H1 (cell line): ENCODE measurements around the gene RNF149. TPM values are rescaled to one million over a fixed set of nuclear protein-coding genes. Genes with fewer than 3 reads are reported as not detected.
A peak's percentile ranks its signal among the peaks of the same experiment; 100 is the strongest.

Source experiments
- CTCF ChIA-PET: fragments of 300-600 bp; sonication (Branson Sonifier 250); formaldehyde crosslinking; loops from one replicate; lab custom pipeline; 2021; ENCODE audit not compliant: partially characterized antibody; lab: Charles Lee
- POLR2A ChIA-PET: fragments of 300-600 bp; sonication (Branson Sonifier 250); formaldehyde crosslinking; loops from one replicate; lab custom pipeline; 2021; ENCODE audit warnings: inconsistent platforms; ENCODE audit not compliant: partially characterized antibody; lab: Charles Lee
- DNase-seq, 2 experiments: peaks; one replicate each; pipeline versions ENCODE4 v3.0.0 to v3.0.0-alpha.2; 2010 to 2022; ENCODE audit warnings: low spot score in 2 of 2, low read depth in 1 of 2, mixed read lengths in 1 of 2
- FAIRE-seq: peaks from 2 replicates; lab custom pipeline; 2011; peaks lifted over from hg19 to GRCh38; lab: Jason Lieb, UNC
- H2AFZ ChIP-seq: 2 replicates; pipeline ENCODE4 v1.8.1; 2012; ENCODE audit warnings: low read length, inconsistent platforms
- H2AK5ac ChIP-seq: 2 replicates; pipeline ENCODE4 v1.6.1; 2013; ENCODE audit warnings: low read depth, low read length
- H2BK120ac ChIP-seq: replicated peaks from 2 replicates; pipeline ENCODE3; 2013; ENCODE audit warnings: low read depth, low read length, inconsistent platforms
- H2BK12ac ChIP-seq: 2 replicates; pipeline ENCODE4 v1.6.1; 2013; ENCODE audit warnings: low read depth, low read length
- H2BK15ac ChIP-seq: 2 replicates; pipeline ENCODE4 v1.6.1; 2013; ENCODE audit warnings: low read length
- H2BK20ac ChIP-seq: 2 replicates; pipeline ENCODE4 v1.6.1; 2013; ENCODE audit warnings: low read length
- H2BK5ac ChIP-seq: 2 replicates; pipeline ENCODE4 v1.6.1; 2013; ENCODE audit warnings: low read depth, low read length
- H3K14ac ChIP-seq: 2 replicates; pipeline ENCODE4 v1.6.1; 2013; ENCODE audit warnings: inconsistent platforms; ENCODE audit not compliant: insufficient read length
- H3K18ac ChIP-seq: 2 replicates; pipeline ENCODE4 v1.6.1; 2013; ENCODE audit warnings: low read length; ENCODE audit errors: extremely low read depth
- H3K23ac ChIP-seq: 2 replicates; pipeline ENCODE4 v1.6.1; 2013; ENCODE audit warnings: inconsistent platforms; ENCODE audit not compliant: insufficient read length
- H3K23me2 ChIP-seq: 2 replicates; pipeline ENCODE4 v1.6.1; 2013; ENCODE audit warnings: low read depth, low read length
- H3K27ac ChIP-seq: 2 replicates; pipeline ENCODE4 v1.6.1; 2011; ENCODE audit warnings: low read depth, low read length, inconsistent platforms
- H3K27me3 ChIP-seq, 4 experiments: replicated peaks in 1 of 4; 1 replicate in 1 of 4; 2 replicates in 3 of 4; pipeline versions ENCODE4 v1.6.1 to v1.8.1; 2011 to 2013; ENCODE audit warnings: low read length in 3 of 4, mild to moderate bottlenecking in 3 of 4, inconsistent platforms in 2 of 4, mixed read lengths in 2 of 4, moderate library complexity in 1 of 4; ENCODE audit not compliant: control insufficient read depth in 3 of 4, insufficient read depth in 3 of 4; ENCODE audit errors: extremely low read depth in 1 of 4
- H3K36me3 ChIP-seq, 4 experiments: 2 replicates each; pipeline versions ENCODE4 v1.6.1 to v1.8.1; 2011 to 2013; ENCODE audit warnings: mild to moderate bottlenecking in 4 of 4, low read length in 3 of 4, moderate library complexity in 2 of 4, control low read depth in 1 of 4, inconsistent platforms in 1 of 4; ENCODE audit not compliant: insufficient read depth in 4 of 4, control insufficient read depth in 2 of 4
- H3K4ac ChIP-seq: replicated peaks from 2 replicates; pipeline ENCODE3; 2013; ENCODE audit warnings: low read length, low read depth, mixed read lengths, inconsistent platforms; ENCODE audit not compliant: insufficient read length
- H3K4me1 ChIP-seq, 4 experiments: replicated peaks in 1 of 4; 1 replicate in 1 of 4; 2 replicates in 3 of 4; pipeline versions ENCODE4 v1.6.1 to v1.8.1; 2011 to 2013; ENCODE audit warnings: low read length in 3 of 4, inconsistent platforms in 2 of 4, mixed read lengths in 1 of 4; ENCODE audit not compliant: insufficient read depth in 4 of 4, control insufficient read depth in 3 of 4
- H3K4me2 ChIP-seq, 2 experiments: 2 replicates each; pipeline versions ENCODE4 v1.6.1 to v1.8.1; 2011 to 2013; ENCODE audit warnings: low read depth in 2 of 2, low read length in 2 of 2, control low read depth in 1 of 2, inconsistent platforms in 1 of 2, mild to moderate bottlenecking in 1 of 2; ENCODE audit not compliant: insufficient read depth in 1 of 2
- H3K4me3 ChIP-seq, 4 experiments: fragments of 200-600, 300-600 bp in 1 of 4; sonication (generic), shearing (Covaris generic), sonication (Bioruptor Twin) in 1 of 4; 2 replicates each; pipeline versions ENCODE4 v1.5.1 to v1.8.1; 2011 to 2016; ENCODE audit warnings: low read length in 4 of 4, low read depth in 3 of 4, control low read depth in 2 of 4, inconsistent platforms in 2 of 4, mild to moderate bottlenecking in 2 of 4, mixed read lengths in 1 of 4, moderate library complexity in 1 of 4; ENCODE audit not compliant: insufficient read depth in 2 of 4; ENCODE audit errors: extremely low read depth in 1 of 4
- H3K56ac ChIP-seq: replicated peaks from 2 replicates; pipeline ENCODE3; 2013; ENCODE audit warnings: low read depth, mild to moderate bottlenecking, mixed read lengths, low read length, inconsistent platforms; ENCODE audit not compliant: insufficient read length
- H3K79me1 ChIP-seq: 2 replicates; pipeline ENCODE4 v1.6.1; 2013; ENCODE audit warnings: low read depth, low read length, control low read depth
- H3K79me2 ChIP-seq, 2 experiments: 2 replicates each; pipeline versions ENCODE4 v1.6.1 to v1.8.1; 2012 to 2013; ENCODE audit warnings: low read length in 2 of 2, mild to moderate bottlenecking in 2 of 2, inconsistent platforms in 1 of 2; ENCODE audit not compliant: insufficient read depth in 2 of 2, control insufficient read depth in 1 of 2
- H3K9ac ChIP-seq, 4 experiments: replicated peaks in 1 of 4; 1 replicate in 1 of 4; 2 replicates in 3 of 4; pipeline versions ENCODE4 v1.6.1 to v1.8.1; 2011 to 2013; ENCODE audit warnings: low read depth in 3 of 4, low read length in 3 of 4, control low read depth in 2 of 4, mild to moderate bottlenecking in 2 of 4, moderate library complexity in 2 of 4, inconsistent platforms in 1 of 4; ENCODE audit errors: extremely low read depth in 1 of 4
- H3K9me3 ChIP-seq, 2 experiments: 2 replicates each; pipeline versions ENCODE4 v1.6.1 to v1.8.1; 2012 to 2013; ENCODE audit warnings: mild to moderate bottlenecking in 2 of 2, moderate library complexity in 2 of 2, control low read depth in 1 of 2, inconsistent platforms in 1 of 2, low read depth in 1 of 2, low read length in 1 of 2, mixed read lengths in 1 of 2; ENCODE audit not compliant: insufficient read depth in 2 of 2
- H4K20me1 ChIP-seq, 2 experiments: replicated peaks in 1 of 2; 2 replicates each; pipeline versions ENCODE3 to v1.8.1; 2011 to 2013; ENCODE audit warnings: inconsistent platforms in 2 of 2, low read length in 2 of 2, mild to moderate bottlenecking in 1 of 2; ENCODE audit not compliant: insufficient read depth in 2 of 2, control insufficient read depth in 1 of 2
- H4K5ac ChIP-seq: 2 replicates; pipeline ENCODE4 v1.6.1; 2013; ENCODE audit warnings: low read length, low read depth, mixed read lengths, inconsistent platforms; ENCODE audit not compliant: insufficient read length
- H4K8ac ChIP-seq: 2 replicates; pipeline ENCODE4 v1.8.0; 2013; ENCODE audit warnings: mild to moderate bottlenecking, moderate library complexity, low read length, inconsistent platforms; ENCODE audit not compliant: insufficient read depth; ENCODE audit errors: extremely low read depth
- H4K91ac ChIP-seq: replicated peaks from 2 replicates; pipeline ENCODE3; 2013; ENCODE audit warnings: low read length, mixed read lengths, inconsistent platforms; ENCODE audit not compliant: insufficient read length
- ATF2 ChIP-seq: IDR thresholded peaks from 2 replicates; pipeline ENCODE4 v1.6.1; 2012; ENCODE audit warnings: low read length, inconsistent platforms
- ATF3 ChIP-seq: IDR thresholded peaks from 2 replicates; pipeline ENCODE4 v1.6.1; 2011; ENCODE audit warnings: low read depth, mild to moderate bottlenecking, low read length; ENCODE audit not compliant: insufficient read depth
- BCL11A ChIP-seq, 2 experiments: IDR thresholded peaks; one replicate each; pipeline ENCODE4 v1.6.1; 2011; ENCODE audit warnings: low read depth in 2 of 2, low read length in 2 of 2, mild to moderate bottlenecking in 2 of 2
- CEBPB ChIP-seq: IDR thresholded peaks from 2 replicates; pipeline ENCODE4 v1.6.1; 2012; ENCODE audit warnings: low read depth, low read length
- CTBP2 ChIP-seq: IDR thresholded peaks from 2 replicates; pipeline ENCODE4 v1.7.0; 2011; ENCODE audit warnings: borderline replicate concordance, mild to moderate bottlenecking, moderate library complexity, mixed read lengths, low read length; ENCODE audit not compliant: insufficient read depth, insufficient read length
- HDAC6 ChIP-seq: IDR thresholded peaks from one replicate; pipeline ENCODE4 v1.7.1; 2012; ENCODE audit warnings: low read depth, mild to moderate bottlenecking, inconsistent platforms, low read length, moderate library complexity
- KDM4A ChIP-seq: IDR thresholded peaks from one replicate; pipeline ENCODE4 v1.7.1; 2012; ENCODE audit warnings: low read depth, mild to moderate bottlenecking, moderate library complexity, low read length, inconsistent platforms; ENCODE audit not compliant: severe bottlenecking
- KDM5A ChIP-seq: fragments of 200-600 bp; IDR thresholded peaks from 2 replicates; pipeline ENCODE4 v1.7.1; 2012; ENCODE audit warnings: mild to moderate bottlenecking, low read length, inconsistent platforms, mixed read lengths
- MAFK ChIP-seq: IDR thresholded peaks from 2 replicates; pipeline ENCODE4 v1.6.1; 2012; ENCODE audit warnings: low read depth, mild to moderate bottlenecking, improper control_type of control experiment, low read length
- MAX ChIP-seq: IDR thresholded peaks from 2 replicates; pipeline ENCODE4 v1.6.1; 2012; ENCODE audit warnings: inconsistent platforms
- POLR2A ChIP-seq, 2 experiments: IDR thresholded peaks; 1 replicate in 1 of 2; 2 replicates in 1 of 2; pipeline ENCODE4 v1.6.1; 2011; ENCODE audit warnings: low read depth in 2 of 2, low read length in 2 of 2, mild to moderate bottlenecking in 2 of 2; ENCODE audit errors: control extremely low read depth in 1 of 2
- SIRT6 ChIP-seq: IDR thresholded peaks from one replicate; pipeline ENCODE4 v1.7.1; 2012; ENCODE audit warnings: low read length, inconsistent platforms
- WGBS, 2 experiments: shearing (Covaris generic) in 1 of 2; methylation state at CpG; one replicate each; pipeline versions ENCODE4 v1.1.6 to v1.1.7; 2013 to 2015; ENCODE audit warnings: low lambda C conversion rate in 2 of 2, mixed read lengths in 2 of 2, inconsistent platforms in 1 of 2, low coverage in 1 of 2, missing lambda C conversion rate in 1 of 2; ENCODE audit not compliant: insufficient replicate concordance in 2 of 2, insufficient coverage in 1 of 2, insufficient read length in 1 of 2; ENCODE audit errors: extremely low coverage in 1 of 2, missing lambda C conversion rate in 1 of 2; 5-methylcytosine and 5-hydroxymethylcytosine counted together
- polyA plus RNA-seq, 7 experiments: library from polyadenylated mRNA; depleted of rRNA in 3 of 7; stranded (reverse) in 5 of 7; unstranded in 2 of 7; fragments of >200 nt in 5 of 7; fragments of 200-250 nt in 2 of 7; gene quantifications; 1 replicate in 5 of 7; 2 replicates in 1 of 7; 4 replicates in 1 of 7; pipeline versions ENCODE4 v1.2.1 to v1.2.3, GENCODE V29; 2011 to 2013; ENCODE audit warnings: missing spikeins in 2 of 7, mixed read lengths in 2 of 7
- total RNA-seq: library from RNA; stranded (reverse); fragmentation: NEBNext Ultra II Directional; extraction: Animal tissue kit (Norgen Biotek cat#: 25700); gene quantifications from 2 replicates; pipeline ENCODE4 v1.2.1, GENCODE V29; 2021

RNF149 gene
- total and polyA plus RNA-seq, 2 of the 8 experiments (the other 6 are each of a cell fraction or from before 2014, with no cell fraction given), result 16.6 to 28.2 TPM

- no peak for FAIRE-seq
- Histone ChIP-seq H3K4me1 (peaks cover 7 to 14% (median 11%) of the 10 kb centered on the region in 4 experiments), H3K79me2 (no peaks in the 10 kb centered on the region), H2BK120ac (peak overlapping the region; percentile 58), H4K20me1 (no peaks in the 10 kb centered on the region), H2BK20ac (no peak overlapping the region), H3K79me1 (no peaks in the 10 kb centered on the region), H3K36me3 (no peaks in the 10 kb centered on the region), H3K27me3 (no peaks in the 10 kb centered on the region), H2AK5ac (no peak overlapping the region), H4K91ac (no peak overlapping the region), H3K14ac (no peak overlapping the region), H2BK15ac (no peak overlapping the region), H3K27ac (no peak overlapping the region), H3K23me2 (no peaks in the 10 kb centered on the region), H3K4me3 (no peak overlapping the region), H3K23ac (no peak overlapping the region), H3K9ac (no peak overlapping the region), H3K4ac (no peak overlapping the region), H2BK12ac (no peak overlapping the region), H3K18ac (no peak overlapping the region), H3K56ac (no peak overlapping the region), H2AFZ (no peak overlapping the region), H3K4me2 (no peak overlapping the region), H2BK5ac (no peak overlapping the region), H4K8ac (no peak overlapping the region), H4K5ac (no peak overlapping the region), H3K9me3 (no peaks in the 10 kb centered on the region; a peak in 1 of 4 replicates)
- 90% methylated on average over 2 of the region's 2 CpGs; no CpG with 5 or more reads in 1 of the 2 experiments for WGBS, 2 experiments
- CTCF ChIA-PET, result interaction anchor here (1.0 kb wide), 1 partner anchor 16 kb away, joined by 3 read pairs; no protein-coding TSS in a partner anchor
- POLR2A ChIA-PET, result interaction anchor here (0.9 kb wide), 1 partner anchor 9 kb away, joined by 3 read pairs; no protein-coding TSS in a partner anchor
- no peak for DNase-seq
- TF ChIP-seq ATF2, result no peak
- TF ChIP-seq KDM5A, result no peak
- no peak for TF ChIP-seq MAFK
- no peak for TF ChIP-seq CEBPB
- no peak for TF ChIP-seq MAX
- no peak for TF ChIP-seq POLR2A (IDR thresholded peaks at IDR 0.05; ENCODE audit: control extremely low read depth in 1 of 2, low read depth in 2 of 2, low read length in 2 of 2)
- TF ChIP-seq KDM4A, result no peak
- no peak for TF ChIP-seq HDAC6
- no peak for TF ChIP-seq SIRT6
- TF ChIP-seq CTBP2, result no peak
- TF ChIP-seq ATF3, result no peak
- no peak for TF ChIP-seq BCL11A (IDR thresholded peaks at IDR 0.05; ENCODE audit: low read depth in 2 of 2, low read length in 2 of 2)
Measured at GRCh38 chr2:101337877-101338276, 29.4 kb upstream of the RNF149 start.
